Measurements from ENCODE around the gene MYO5B. TPM values are rescaled to one million over a fixed set of nuclear protein-coding genes. Genes with fewer than 3 reads are reported as not detected.
"Not testable (repeated sequence)": the region's sequence is repeated elsewhere in the genome, so short reads cannot be mapped to it uniquely, and the experiment has no call there.

Gene MYO5B
- total and polyA plus RNA-seq, 7 experiments from 2014 or later: 0.02 to 0.04 TPM; not detected in 5

GRCh38 chr18:49808553-49809191, 386.3 kb downstream of the MYO5B start:
- peaks cover 14 to 45% (median 26%) of the 10 kb centered on the region in 5 donors for H3K36me3 Mint-ChIP-seq
- H3K36me3 ChIP-seq (ENCODE audit: control insufficient read depth in 2 of 3, insufficient read depth in 3 of 3, low read length in 3 of 3); ATAC-seq; H3K4me3 Mint-ChIP-seq; POLR2A ChIA-PET; H3K27me3 Mint-ChIP-seq; H3K4me3 ChIP-seq (ENCODE audit: low read length); DNase-seq; intact Hi-C loops (cut with micrococcal nuclease); CTCF ChIA-PET; H3K27me3 ChIP-seq (ENCODE audit: control insufficient read depth in 2 of 2, insufficient read depth in 2 of 2, low read length in 2 of 2); H3K9me3 ChIP-seq (ENCODE audit: control insufficient read depth in 2 of 3, low read length in 3 of 3); H3K27ac ChIP-seq (ENCODE audit: low read depth, low read length); H3K27ac Mint-ChIP-seq: not testable (repeated sequence)
- H3K9me3 Mint-ChIP-seq: peaks cover 0 to 30% (median 16%) of the 10 kb centered on the region in 11 donors
- peaks cover 31 to 56% (median 50%) of the 10 kb centered on the region in 7 donors for H3K4me1 Mint-ChIP-seq
- H3K4me1 ChIP-seq (ENCODE audit: control insufficient read depth in 2 of 2, insufficient read depth in 2 of 2, low read length in 2 of 2): peaks cover 4 to 17% of the 10 kb centered on the region in 2 donors

GRCh38 chr18:49804096-49804495, 390.9 kb downstream of the MYO5B start:
- Mint-ChIP-seq H3K4me3 (no peak overlapping the region), H3K36me3 (peaks cover 7 to 43% (median 30%) of the 10 kb centered on the region in 5 donors), H3K4me1 (peaks cover 20 to 45% (median 28%) of the 10 kb centered on the region in 7 donors), H3K27ac (no peak overlapping the region), H3K27me3 (no peaks in the 10 kb centered on the region), H3K9me3 (peaks cover 0 to 15% (median 6%) of the 10 kb centered on the region in 11 donors)
- H3K27me3 ChIP-seq (ENCODE audit: control insufficient read depth in 2 of 2, insufficient read depth in 2 of 2, low read length in 2 of 2): no peaks in the 10 kb centered on the region
- H3K36me3 ChIP-seq (ENCODE audit: control insufficient read depth in 2 of 3, insufficient read depth in 3 of 3, low read length in 3 of 3): peaks cover 0 to 5% (median 4%) of the 10 kb centered on the region in 3 experiments
- H3K9me3 ChIP-seq (ENCODE audit: control insufficient read depth in 2 of 3, low read length in 3 of 3): peaks cover 0 to 1% (median 0%) of the 10 kb centered on the region in 3 experiments
- POLR2A ChIA-PET: no interaction called here
- CTCF ChIA-PET: no interaction called here
- DNase-seq: no peak
- H3K4me3 ChIP-seq (ENCODE audit: low read length): no peak overlapping the region
- H3K4me1 ChIP-seq (ENCODE audit: control insufficient read depth in 2 of 2, insufficient read depth in 2 of 2, low read length in 2 of 2): no peaks in the 10 kb centered on the region
- intact Hi-C loops (cut with micrococcal nuclease): no loop called here
- ATAC-seq: no peak
- no peak overlapping the region for H3K27ac ChIP-seq (ENCODE audit: low read depth, low read length)

GRCh38 chr18:49802623-49803022, 392.3 kb downstream of the MYO5B start:
- ATAC-seq (no peak), DNase-seq (no peak)
- Mint-ChIP-seq H3K27me3 (no peaks in the 10 kb centered on the region), H3K27ac (no peak overlapping the region), H3K4me3 (no peak overlapping the region), H3K4me1 (peaks cover 17 to 39% (median 27%) of the 10 kb centered on the region in 7 donors), H3K36me3 (peaks cover 3 to 36% (median 26%) of the 10 kb centered on the region in 5 donors), H3K9me3 (peaks cover 0 to under 1% (median 0%) of the 10 kb centered on the region in 11 donors)
- Histone ChIP-seq H3K4me3 (ENCODE audit: low read length) (no peak overlapping the region), H3K27ac (ENCODE audit: low read depth, low read length) (no peak overlapping the region), H3K9me3 (ENCODE audit: control insufficient read depth in 2 of 3, low read length in 3 of 3) (no peaks in the 10 kb centered on the region), H3K36me3 (ENCODE audit: control insufficient read depth in 2 of 3, insufficient read depth in 3 of 3, low read length in 3 of 3) (peaks cover 0 to 5% (median 4%) of the 10 kb centered on the region in 3 experiments), H3K27me3 (ENCODE audit: control insufficient read depth in 2 of 2, insufficient read depth in 2 of 2, low read length in 2 of 2) (no peaks in the 10 kb centered on the region), H3K4me1 (ENCODE audit: control insufficient read depth in 2 of 2, insufficient read depth in 2 of 2, low read length in 2 of 2) (no peaks in the 10 kb centered on the region)
- intact Hi-C loops (cut with micrococcal nuclease): no loop called here
- ChIA-PET POLR2A (no interaction called here), CTCF (no interaction called here)

GRCh38 chr18:49800491-49800890, 394.5 kb downstream of the MYO5B start:
- H3K4me1 Mint-ChIP-seq: peaks cover 9 to 32% (median 19%) of the 10 kb centered on the region in 7 donors
- ATAC-seq; intact Hi-C loops (cut with micrococcal nuclease); H3K4me1 ChIP-seq (ENCODE audit: control insufficient read depth in 2 of 2, insufficient read depth in 2 of 2, low read length in 2 of 2); H3K27me3 ChIP-seq (ENCODE audit: control insufficient read depth in 2 of 2, insufficient read depth in 2 of 2, low read length in 2 of 2); H3K4me3 ChIP-seq (ENCODE audit: low read length); CTCF ChIA-PET; POLR2A ChIA-PET; H3K4me3 Mint-ChIP-seq; H3K27ac Mint-ChIP-seq; H3K9me3 ChIP-seq (ENCODE audit: control insufficient read depth in 2 of 3, low read length in 3 of 3); H3K27me3 Mint-ChIP-seq; DNase-seq; H3K27ac ChIP-seq (ENCODE audit: low read depth, low read length); H3K9me3 Mint-ChIP-seq: not testable (repeated sequence)
- peaks cover 3 to 40% (median 33%) of the 10 kb centered on the region in 5 donors for H3K36me3 Mint-ChIP-seq
- peaks cover 0 to 10% (median 5%) of the 10 kb centered on the region in 3 experiments for H3K36me3 ChIP-seq (ENCODE audit: control insufficient read depth in 2 of 3, insufficient read depth in 3 of 3, low read length in 3 of 3)

- peaks cover 3 to 44% (median 33%) of the 10 kb centered on the region in 5 donors for H3K36me3 Mint-ChIP-seq
- H3K27me3 Mint-ChIP-seq; H3K9me3 Mint-ChIP-seq; H3K27me3 ChIP-seq (ENCODE audit: control insufficient read depth in 2 of 2, insufficient read depth in 2 of 2, low read length in 2 of 2); intact Hi-C loops (cut with micrococcal nuclease); H3K9me3 ChIP-seq (ENCODE audit: control insufficient read depth in 2 of 3, low read length in 3 of 3); H3K4me3 Mint-ChIP-seq; POLR2A ChIA-PET; H3K27ac Mint-ChIP-seq; CTCF ChIA-PET; H3K27ac ChIP-seq (ENCODE audit: low read depth, low read length); ATAC-seq; H3K4me1 ChIP-seq (ENCODE audit: control insufficient read depth in 2 of 2, insufficient read depth in 2 of 2, low read length in 2 of 2); H3K4me3 ChIP-seq (ENCODE audit: low read length); DNase-seq: not testable (repeated sequence)
- H3K36me3 ChIP-seq (ENCODE audit: control insufficient read depth in 2 of 3, insufficient read depth in 3 of 3, low read length in 3 of 3): peaks cover 0 to 10% (median 5%) of the 10 kb centered on the region in 3 experiments
- peaks cover 2 to 31% (median 13%) of the 10 kb centered on the region in 7 donors for H3K4me1 Mint-ChIP-seq
Observed at GRCh38 chr18:49799806-49800205, 395.1 kb downstream of the MYO5B start.

DNA sequence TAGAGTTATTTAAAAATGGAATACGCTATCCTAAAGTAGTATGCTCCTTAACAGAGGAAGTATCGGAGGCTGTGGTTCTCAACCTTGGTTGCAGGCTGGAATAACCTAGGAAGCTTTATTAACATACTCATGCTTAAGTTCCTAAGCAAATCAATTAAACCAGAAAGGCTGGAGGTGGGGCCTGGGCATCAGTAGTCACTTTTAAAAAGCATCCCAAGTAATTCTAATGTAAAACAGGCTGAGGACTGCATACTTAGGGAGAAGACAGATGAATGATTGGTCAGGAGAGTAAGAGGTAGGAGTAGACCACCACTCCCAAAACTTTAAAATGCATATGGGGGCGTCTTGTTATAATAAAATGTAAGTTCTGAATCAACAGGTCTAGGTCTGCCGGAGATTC, 396.9 kb downstream of the MYO5B start:
- CTCF ChIA-PET: no interaction called here
- Histone ChIP-seq H3K27me3 (ENCODE audit: control insufficient read depth in 2 of 2, insufficient read depth in 2 of 2, low read length in 2 of 2) (no peaks in the 10 kb centered on the region), H3K4me1 (ENCODE audit: control insufficient read depth in 2 of 2, insufficient read depth in 2 of 2, low read length in 2 of 2) (no peaks in the 10 kb centered on the region), H3K36me3 (ENCODE audit: control insufficient read depth in 2 of 3, insufficient read depth in 3 of 3, low read length in 3 of 3) (peaks cover 0 to 14% (median 5%) of the 10 kb centered on the region in 3 experiments), H3K4me3 (ENCODE audit: low read length) (no peak overlapping the region), H3K27ac (ENCODE audit: low read depth, low read length) (no peak overlapping the region), H3K9me3 (ENCODE audit: control insufficient read depth in 2 of 3, low read length in 3 of 3) (no peaks in the 10 kb centered on the region)
- DNase-seq (no peak), ATAC-seq (no peak)
- Mint-ChIP-seq H3K4me1 (peaks cover 0 to 19% (median 4%) of the 10 kb centered on the region in 7 donors), H3K36me3 (peaks cover 3 to 52% (median 34%) of the 10 kb centered on the region in 5 donors), H3K27me3 (no peaks in the 10 kb centered on the region), H3K4me3 (no peak overlapping the region), H3K9me3 (no peaks in the 10 kb centered on the region), H3K27ac (peak overlapping the region in 1 of 9 donors; percentile 55)
- POLR2A ChIA-PET: no interaction called here
- intact Hi-C loops (cut with micrococcal nuclease): no loop called here

All from naive thymus-derived CD4-positive, alpha-beta T cell (primary cell).